Smooth muscle cell (in vitro differentiated cells): Measurements from ENCODE around the gene MED13L. TPM values are rescaled to one million over a fixed set of nuclear protein-coding genes. Genes with fewer than 3 reads are reported as not detected.

ENCODE experiments used
- DNase-seq: peaks from one replicate; lab custom pipeline; 2025; ENCODE audit not compliant: unreplicated experiment; lab: John Stamatoyannopoulos, UW
- H2AFZ ChIP-seq: fragments of 200-600 bp; sonication (generic); 2 replicates; pipeline ENCODE4 v1.6.0; 2016; ENCODE audit warnings: antibody characterized with exemption, low read depth, mild to moderate bottlenecking
- H3F3A ChIP-seq: fragments of 200-600 bp; sonication (generic); 2 replicates; pipeline ENCODE4 v1.6.0; 2017; ENCODE audit warnings: antibody characterized with exemption, low read depth
- H3K27ac ChIP-seq: fragments of 200-600 bp; sonication (generic); 2 replicates; pipeline ENCODE4 v1.5.1; 2016; ENCODE audit warnings: low read depth, mild to moderate bottlenecking
- H3K27me3 ChIP-seq: fragments of 200-600 bp; sonication (generic); 2 replicates; pipeline ENCODE4 v1.6.1; 2016; ENCODE audit warnings: low read depth, mild to moderate bottlenecking
- H3K36me3 ChIP-seq: fragments of 200-600 bp; sonication (generic); 2 replicates; pipeline ENCODE4 v1.5.1; 2016; ENCODE audit warnings: low read depth
- H3K4me1 ChIP-seq: fragments of 200-600 bp; sonication (generic); 2 replicates; pipeline ENCODE4 v1.5.1; 2016; ENCODE audit warnings: low read depth
- H3K4me2 ChIP-seq: fragments of 200-600 bp; sonication (generic); 2 replicates; pipeline ENCODE4 v1.6.0; 2016; ENCODE audit warnings: mild to moderate bottlenecking
- H3K4me3 ChIP-seq: fragments of 200-600 bp; sonication (generic); 2 replicates; pipeline ENCODE4 v1.5.1; 2016; ENCODE audit warnings: mild to moderate bottlenecking
- H3K79me2 ChIP-seq: fragments of 200-600 bp; sonication (generic); 2 replicates; pipeline ENCODE4 v1.6.0; 2016; ENCODE audit warnings: low read depth, mild to moderate bottlenecking
- H3K9ac ChIP-seq: fragments of 200-600 bp; sonication (generic); 2 replicates; pipeline ENCODE4 v1.6.0; 2016; ENCODE audit warnings: low read depth
- H3K9me3 ChIP-seq: fragments of 200-600 bp; sonication (generic); replicated peaks from 2 replicates; pipeline ENCODE4 v1.5.1; 2016; ENCODE audit warnings: low read depth
- H4K20me1 ChIP-seq: fragments of 200-600 bp; sonication (generic); 2 replicates; pipeline ENCODE4 v1.6.0; 2016; ENCODE audit warnings: low read depth
- CTCF ChIP-seq: fragments of 200-600 bp; sonication (generic); IDR thresholded peaks from 2 replicates; pipeline ENCODE4 v1.5.1; 2017; ENCODE audit warnings: borderline replicate concordance, mild to moderate bottlenecking, antibody characterized with exemption; ENCODE audit not compliant: insufficient read depth, poor library complexity, severe bottlenecking
- WGBS: methylation state at CpG from one replicate; pipeline ENCODE4 v1.1.7; 2016; ENCODE audit warnings: low lambda C conversion rate; 5-methylcytosine and 5-hydroxymethylcytosine counted together
- polyA plus RNA-seq: library from polyadenylated mRNA; unstranded; fragments of >200 nt; fragmentation: Nextera tagmentation; extraction: Ambion mirVana; gene quantifications from 2 replicates; pipeline ENCODE4 v1.2.1, GENCODE V29; 2016
- total RNA-seq: library from RNA; depleted of rRNA; stranded (reverse); fragments of >200 nt; gene quantifications from 2 replicates; pipeline ENCODE4 v1.2.3, GENCODE V29; 2014

Gene MED13L
- total and polyA plus RNA-seq, 2 experiments from 2014 or later: 13.2 to 74.3 TPM

DNA sequence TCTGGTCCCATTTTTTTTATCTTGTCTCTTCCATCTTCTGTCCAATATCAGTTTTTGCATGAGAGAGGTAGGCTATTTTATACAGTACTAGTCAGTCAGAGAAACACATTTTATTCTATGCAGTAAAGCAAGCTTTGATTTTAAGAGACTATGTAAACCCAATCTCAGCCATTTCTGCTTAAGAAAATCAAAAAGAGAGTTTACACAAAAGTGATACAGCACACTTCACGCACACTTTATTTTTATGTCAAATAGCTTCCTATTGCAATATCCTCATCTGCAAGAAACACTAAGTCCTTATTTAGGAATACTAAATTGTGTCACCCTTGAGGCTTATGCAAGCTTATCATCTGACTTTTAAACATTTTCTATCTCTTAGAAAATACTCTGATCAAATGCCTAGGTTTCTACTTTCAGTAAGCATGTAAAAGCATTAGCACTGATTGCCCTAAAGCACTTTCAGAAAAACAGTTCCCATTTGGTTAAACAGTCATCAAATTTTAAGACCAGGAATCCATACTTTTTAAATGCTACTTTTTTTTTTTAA, 78.3 kb downstream of the MED13L start:
- Histone ChIP-seq H4K20me1 (peaks cover 100% of the 10 kb centered on the region), H3K36me3 (no peaks in the 10 kb centered on the region), H3K79me2 (peaks cover 90% of the 10 kb centered on the region), H2AFZ (no peak overlapping the region), H3F3A (peaks cover 8% of the 10 kb centered on the region), H3K4me1 (peaks cover 39% of the 10 kb centered on the region), H3K9ac (no peak overlapping the region), H3K9me3 (no peaks in the 10 kb centered on the region), H3K27me3 (no peaks in the 10 kb centered on the region), H3K27ac (no peak overlapping the region), H3K4me2 (no peak overlapping the region), H3K4me3 (no peak overlapping the region)
- WGBS: 100% methylated on average over 1 of the region's 1 CpG
- no peak for DNase-seq
- TF ChIP-seq CTCF: no peak

- Histone ChIP-seq H3K36me3 (no peaks in the 10 kb centered on the region), H3K27ac (no peak overlapping the region), H3F3A (no peaks in the 10 kb centered on the region), H3K27me3 (no peaks in the 10 kb centered on the region), H3K79me2 (peaks cover 100% of the 10 kb centered on the region), H3K4me2 (peak overlapping the region; percentile 68), H3K4me3 (no peak overlapping the region), H3K9ac (no peak overlapping the region), H3K4me1 (peaks cover 28% of the 10 kb centered on the region), H3K9me3 (no peaks in the 10 kb centered on the region), H4K20me1 (peaks cover 100% of the 10 kb centered on the region), H2AFZ (no peak overlapping the region)
- 65% methylated on average over 14 of the region's 14 CpGs for WGBS
- TF ChIP-seq CTCF: no peak
- no peak for DNase-seq
Measured at GRCh38 chr12:116196752-116197718, 80.5 kb downstream of the MED13L start.

GRCh38 chr12:116196226-116196625, 81.3 kb downstream of the MED13L start:
- Histone ChIP-seq H3K4me3 (no peak overlapping the region), H3K4me2 (peak overlapping the region; percentile 68), H3F3A (no peaks in the 10 kb centered on the region), H3K27me3 (no peaks in the 10 kb centered on the region), H3K79me2 (peaks cover 100% of the 10 kb centered on the region), H3K4me1 (peaks cover 20% of the 10 kb centered on the region), H2AFZ (no peak overlapping the region), H3K36me3 (no peaks in the 10 kb centered on the region), H3K9ac (no peak overlapping the region), H3K9me3 (no peaks in the 10 kb centered on the region), H3K27ac (no peak overlapping the region), H4K20me1 (peaks cover 100% of the 10 kb centered on the region)
- TF ChIP-seq CTCF: no peak
- DNase-seq: no peak
- WGBS: 17% methylated on average over 3 of the region's 3 CpGs
